ENCODE results near the gene GOLGA6L7.
"Not testable (repeated sequence)": the region's sequence is repeated elsewhere in the genome, so short reads cannot be mapped to it uniquely, and the experiment has no call there.

Gene GOLGA6L7

GRCh38 chr15:28873006-28873405 is 24.6 kb upstream of the GOLGA6L7 start:
- H3K27ac ChIP-seq = no peak overlapping the region
- TF ChIP-seq CTCF (conservative IDR thresholded peaks at IDR 0.05) = no peak

GRCh38 chr15:28871168-28871567 is 22.7 kb upstream of the GOLGA6L7 start:
- no peak for TF ChIP-seq CTCF (conservative IDR thresholded peaks at IDR 0.05)
- no peak overlapping the region for H3K27ac ChIP-seq

- no peak overlapping the region for H3K27ac ChIP-seq
- TF ChIP-seq CTCF (conservative IDR thresholded peaks at IDR 0.05) = no peak
Measured at GRCh38 chr15:28868744-28869345, 20.4 kb upstream of the GOLGA6L7 start.

- H3K27ac ChIP-seq = not testable (repeated sequence)
Measured at GRCh38 chr15:28861589-28862293, 13.3 kb upstream of the GOLGA6L7 start.

- TF ChIP-seq CTCF (conservative IDR thresholded peaks at IDR 0.05) = no peak
- H3K27ac ChIP-seq = no peak overlapping the region
Measured at GRCh38 chr15:28861031-28861534, 12.6 kb upstream of the GOLGA6L7 start.

GRCh38 chr15:28854578-28854977 is 6.1 kb upstream of the GOLGA6L7 start:
- H3K27ac ChIP-seq = not testable (repeated sequence)

- H3K27ac ChIP-seq = not testable (repeated sequence)
Measured at GRCh38 chr15:28853654-28854053, 5.2 kb upstream of the GOLGA6L7 start.

GRCh38 chr15:28849766-28850165 is 1.3 kb upstream of the GOLGA6L7 start:
- not testable (repeated sequence) for H3K27ac ChIP-seq

GRCh38 chr15:28849271-28849670 is 827 bp upstream of the GOLGA6L7 start:
- H3K27ac ChIP-seq = not testable (repeated sequence)

GRCh38 chr15:28847959-28848358 is 485 bp downstream of the GOLGA6L7 start:
- not testable (repeated sequence) for H3K27ac ChIP-seq

- H3K27ac ChIP-seq = not testable (repeated sequence)
Measured at GRCh38 chr15:28847247-28847646, 1.2 kb downstream of the GOLGA6L7 start.

GRCh38 chr15:28844147-28844546 is 4.3 kb downstream of the GOLGA6L7 start:
- not testable (repeated sequence) for H3K27ac ChIP-seq

- not testable (repeated sequence) for H3K27ac ChIP-seq
Measured at GRCh38 chr15:28843520-28843919, 4.9 kb downstream of the GOLGA6L7 start.

- not testable (repeated sequence) for H3K27ac ChIP-seq
Measured at GRCh38 chr15:28842210-28842609, 6.2 kb downstream of the GOLGA6L7 start.

GRCh38 chr15:28840285-28840684 is 8.2 kb downstream of the GOLGA6L7 start:
- not testable (repeated sequence) for H3K27ac ChIP-seq

GRCh38 chr15:28834957-28835585 is 13.4 kb downstream of the GOLGA6L7 start:
- not testable (repeated sequence) for H3K27ac ChIP-seq

All from VCaP (cell line).